Fibroblast of skin of right biceps (primary cell): ENCODE data around the gene BANF1.

Source experiments
- DNase-seq: peaks from one replicate; pipeline ENCODE4 v3.0.0-alpha.2; 2013

Gene BANF1, protein sequence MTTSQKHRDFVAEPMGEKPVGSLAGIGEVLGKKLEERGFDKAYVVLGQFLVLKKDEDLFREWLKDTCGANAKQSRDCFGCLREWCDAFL

DNA sequence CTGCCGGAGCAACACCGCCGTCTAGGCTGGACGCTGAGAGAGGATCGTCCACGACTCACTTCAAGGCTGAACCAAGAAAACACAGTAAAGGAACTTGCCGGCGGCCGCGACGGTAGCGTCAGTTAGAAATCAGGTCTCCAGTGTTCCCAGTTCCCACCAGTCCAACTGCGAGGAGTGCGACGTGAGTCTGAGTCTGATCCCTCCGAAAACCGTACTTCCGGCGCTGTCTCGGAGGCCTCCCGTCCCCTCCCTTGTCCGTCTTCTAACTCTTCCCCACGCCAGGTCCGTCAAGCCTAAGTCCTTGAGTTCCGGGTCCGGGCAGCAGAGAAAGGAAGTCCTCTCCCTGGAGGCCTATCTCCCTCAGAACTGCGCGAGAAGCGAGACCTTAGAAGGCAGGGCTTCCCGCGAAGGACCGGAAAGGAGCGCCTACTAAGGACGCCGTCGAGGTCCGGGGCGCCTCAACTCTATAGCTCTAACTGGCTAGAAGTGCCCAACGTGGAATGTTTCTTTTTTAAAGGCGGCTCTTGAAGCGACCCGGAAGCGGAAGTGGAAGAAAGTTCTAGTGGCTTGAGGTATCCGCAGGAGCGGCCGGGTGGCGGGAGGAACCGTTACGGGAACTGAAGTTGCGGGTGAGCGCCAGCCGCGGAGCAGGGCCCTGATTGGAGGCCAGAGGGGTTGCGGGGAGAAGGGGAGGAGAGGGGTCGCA, at the start of gene BANF1, which contains the start of gene EIF1AD:
Gene BANF1, plus strand, starts transcription at position 562 of the 706 bp plus-strand sequence. CDS start 748 bp downstream, outside the sequence.
Gene EIF1AD, minus strand, starts transcription at position 216 of the 706 bp plus-strand sequence. CDS start 1,768 bp downstream, outside the sequence.
- DNase-seq, result peak; percentile 98

GRCh38 chr11:65953471-65953870, 48.8 kb upstream of the BANF1 start:
- no peak for DNase-seq

DNA sequence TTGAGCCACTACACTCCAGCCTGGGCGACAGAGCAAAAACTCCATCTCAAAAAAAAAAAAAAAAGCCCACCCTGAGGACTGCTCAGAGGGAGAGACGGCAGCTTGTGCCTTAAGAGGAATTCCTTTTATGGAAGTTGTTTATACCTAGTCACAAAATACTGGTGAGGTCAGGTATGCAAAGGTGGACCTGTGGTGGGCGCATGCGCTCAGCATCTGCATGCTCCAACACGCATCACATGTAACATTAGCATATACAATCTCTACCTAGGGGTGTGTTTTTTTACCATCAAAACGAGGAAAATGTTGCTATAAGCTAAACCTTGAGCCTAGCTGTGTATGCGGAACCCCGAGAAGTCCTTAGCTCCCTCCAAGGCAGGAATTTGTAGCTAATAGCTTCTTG, 47.5 kb upstream of the BANF1 start:
- DNase-seq, result no peak

GRCh38 chr11:65958291-65958690, 44.0 kb upstream of the BANF1 start:
- DNase-seq, result no peak

- DNase-seq, result no peak
Observed at GRCh38 chr11:65958774-65959420, 43.4 kb upstream of the BANF1 start.

- no peak for DNase-seq
Observed at GRCh38 chr11:65960824-65961266, 41.5 kb upstream of the BANF1 start.

GRCh38 chr11:65961267-65962140, 40.8 kb upstream of the BANF1 start, which contains the start of gene SART1:
Gene SART1, plus strand, starts transcription at chr11:65961734. Its CDS starts 47 bp downstream, at chr11:65961781.
- DNase-seq, result peak; percentile 99

DNA sequence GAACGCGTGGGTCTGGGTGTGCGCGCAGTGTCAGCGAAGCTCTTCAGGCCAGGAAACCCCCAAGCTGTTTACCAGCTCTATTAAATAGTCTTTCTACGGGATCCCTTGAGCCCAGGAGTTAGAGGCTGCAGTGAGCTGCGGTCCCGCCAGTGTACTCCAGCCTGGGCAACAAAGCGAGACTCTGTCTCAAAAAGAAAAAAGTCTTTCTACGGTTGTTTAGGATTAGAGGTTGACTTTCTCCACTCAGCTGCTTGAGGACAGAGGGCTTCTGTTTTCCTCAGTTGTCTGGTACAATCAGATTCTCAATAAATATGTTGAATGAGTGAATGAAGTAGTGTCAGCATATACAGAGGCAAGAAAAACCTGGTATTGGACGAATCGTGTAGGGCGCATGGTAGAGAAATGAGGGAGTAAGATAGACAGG, 40.1 kb upstream of the BANF1 start:
- no peak for DNase-seq

GRCh38 chr11:65964906-65965305, 37.4 kb upstream of the BANF1 start:
- DNase-seq, result no peak

DNA sequence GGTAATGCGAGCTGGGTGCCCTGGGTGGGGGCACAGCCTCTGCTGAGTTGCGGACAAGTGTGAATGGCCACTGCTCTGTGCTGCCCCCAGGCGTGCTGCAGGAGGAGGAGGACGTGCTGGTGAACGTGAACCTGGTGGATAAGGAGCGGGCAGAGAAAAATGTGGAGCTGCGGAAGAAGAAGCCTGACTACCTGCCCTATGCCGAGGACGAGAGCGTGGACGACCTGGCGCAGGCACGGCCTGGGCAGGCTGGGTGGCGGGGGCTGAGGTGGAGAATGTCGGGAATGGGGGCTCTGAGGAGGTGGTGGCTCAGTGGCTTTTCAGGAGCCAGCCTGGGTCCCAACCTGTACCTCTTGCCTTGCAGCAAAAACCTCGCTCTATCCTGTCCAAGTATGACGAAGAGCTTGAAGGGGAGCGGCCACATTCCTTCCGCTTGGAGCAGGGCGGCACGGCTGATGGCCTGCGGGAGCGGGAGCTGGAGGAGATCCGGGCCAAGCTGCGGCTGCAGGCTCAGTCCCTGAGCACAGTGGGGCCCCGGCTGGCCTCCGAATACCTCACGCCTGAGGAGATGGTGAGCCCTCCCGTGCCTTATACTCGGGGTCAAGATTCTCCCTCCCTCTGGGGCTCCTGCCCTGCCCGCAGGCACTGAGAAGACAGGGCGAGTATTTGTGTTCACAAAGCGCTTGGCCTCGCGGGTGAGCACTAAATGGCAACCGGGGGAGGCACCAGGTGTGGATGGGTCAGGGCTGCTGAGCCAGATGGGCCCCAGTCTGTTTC, 36.1 kb upstream of the BANF1 start:
- no peak for DNase-seq

DNA sequence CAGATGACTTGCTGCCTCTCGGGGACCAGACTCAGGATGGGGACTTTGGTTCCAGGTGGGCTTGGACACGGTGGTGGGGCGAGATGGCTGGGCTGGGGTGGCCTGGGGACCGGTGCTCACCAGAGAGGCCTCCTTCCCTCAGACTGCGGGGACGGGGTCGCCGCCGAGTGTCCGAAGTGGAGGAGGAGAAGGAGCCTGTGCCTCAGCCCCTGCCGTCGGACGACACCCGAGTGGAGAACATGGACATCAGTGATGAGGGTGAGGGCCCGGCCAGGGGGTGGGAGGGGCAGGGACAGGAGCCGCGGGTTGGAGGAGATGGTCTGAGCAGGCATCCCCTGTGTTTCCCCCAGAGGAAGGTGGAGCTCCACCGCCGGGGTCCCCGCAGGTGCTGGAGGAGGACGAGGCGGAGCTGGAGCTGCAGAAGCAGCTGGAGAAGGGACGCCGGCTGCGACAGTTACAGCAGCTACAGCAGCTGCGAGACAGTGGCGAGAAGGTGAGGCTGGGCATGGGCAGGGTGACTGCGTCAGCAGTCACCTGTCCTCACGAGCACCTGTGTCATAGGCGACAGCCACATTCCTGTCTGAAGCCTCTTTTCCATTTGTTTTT, 34.9 kb upstream of the BANF1 start:
- no peak for DNase-seq

- DNase-seq, result no peak
Observed at GRCh38 chr11:65968600-65969482, 33.5 kb upstream of the BANF1 start.

GRCh38 chr11:65972116-65972515, 30.2 kb upstream of the BANF1 start:
- no peak for DNase-seq

DNA sequence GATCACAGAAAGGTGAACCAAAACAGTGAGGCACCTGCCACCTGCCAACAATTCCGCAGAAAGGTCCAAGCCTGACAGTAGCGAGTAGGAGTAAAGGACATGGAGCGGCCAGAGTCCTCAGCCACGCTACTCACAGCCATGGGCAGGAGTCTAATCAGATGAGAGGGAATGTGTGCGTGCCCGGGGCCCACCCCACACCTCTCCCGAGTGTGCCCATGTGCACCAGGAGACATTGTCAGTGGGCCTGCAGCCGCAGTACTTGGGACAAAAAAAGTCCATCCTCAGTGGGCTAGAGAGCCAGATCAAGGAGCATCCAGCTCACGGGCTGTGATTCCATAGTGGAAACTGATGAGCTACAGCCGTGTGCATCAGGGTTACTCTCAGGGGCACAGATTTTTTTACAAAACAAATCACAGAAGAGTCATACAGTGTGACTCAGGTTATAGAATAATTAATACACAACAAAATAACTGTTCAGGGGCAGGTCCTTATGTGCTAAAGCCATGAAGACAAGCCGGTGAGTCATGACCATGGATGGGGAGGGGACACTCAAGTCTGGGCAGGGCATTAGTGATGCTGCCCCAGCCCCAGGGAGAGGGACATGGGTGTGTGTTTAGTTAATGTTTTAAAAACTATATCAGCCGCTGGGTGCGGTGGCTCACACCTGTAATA, 28.7 kb upstream of the BANF1 start:
- peak; percentile 55 for DNase-seq

DNA sequence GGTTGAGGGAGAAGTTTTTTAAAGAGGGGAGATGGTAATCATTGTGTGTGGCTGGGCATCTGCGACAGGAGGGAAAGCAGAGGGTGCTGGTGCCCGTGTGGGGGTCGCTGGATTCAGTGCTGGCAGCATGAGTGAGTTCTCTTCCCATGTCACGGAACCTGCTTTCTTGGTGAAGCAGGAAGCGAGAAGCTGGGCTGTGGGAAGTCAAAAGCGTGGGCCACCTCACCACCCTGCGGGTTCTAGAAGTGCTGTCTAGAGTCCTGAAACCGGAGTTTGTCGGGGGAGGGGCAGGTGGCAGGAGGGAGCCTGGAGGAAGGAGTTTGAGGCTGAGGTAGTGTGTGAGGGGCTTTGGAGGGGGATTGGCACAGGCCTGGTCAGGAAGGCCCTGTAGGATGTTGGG, 26.5 kb upstream of the BANF1 start:
- DNase-seq, result no peak

- no peak for DNase-seq
Observed at GRCh38 chr11:65976216-65977176, 25.8 kb upstream of the BANF1 start.

DNA sequence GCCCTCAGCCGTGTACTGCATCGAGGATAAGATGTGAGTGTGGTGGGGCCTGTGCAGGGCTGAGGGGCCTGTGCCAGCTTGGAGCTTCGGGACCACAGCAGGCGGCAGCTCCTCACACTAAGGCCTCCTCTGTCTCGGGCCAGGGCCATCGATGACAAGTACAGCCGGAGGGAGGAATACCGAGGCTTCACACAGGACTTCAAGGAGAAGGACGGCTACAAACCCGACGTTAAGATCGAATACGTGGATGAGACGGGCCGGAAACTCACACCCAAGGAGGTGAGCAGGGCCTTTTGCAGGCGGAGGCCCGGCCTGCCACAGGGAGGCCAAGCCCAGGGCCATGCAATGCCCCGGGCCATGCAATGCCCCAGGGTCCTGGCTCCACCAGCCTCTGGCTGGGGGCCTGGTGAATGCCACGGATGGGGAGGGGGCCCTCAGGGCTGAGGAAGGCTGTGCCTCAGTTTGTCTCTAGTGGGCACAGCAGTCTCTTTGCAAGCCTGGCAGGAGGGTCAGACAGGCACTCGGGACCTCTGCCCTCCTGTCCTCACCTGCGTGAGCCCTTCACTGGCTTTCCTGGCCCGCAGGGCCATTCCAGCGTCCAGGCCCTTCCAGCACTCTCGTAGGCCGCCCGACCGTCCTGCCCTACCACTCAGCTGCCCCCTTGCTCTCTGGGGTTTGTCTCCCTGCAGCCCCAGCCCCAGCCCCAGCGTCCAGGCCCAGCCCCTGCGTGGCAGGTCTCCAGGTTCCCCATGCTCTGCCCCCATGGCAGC, 24.5 kb upstream of the BANF1 start:
- DNase-seq, result no peak
